ENCODE data around the gene VAPA.

Gene VAPA

GRCh38 chr18:9926977-9927376 is 13.2 kb downstream of the VAPA start:
- no peaks in the 10 kb centered on the region for H3K27me3 ChIP-seq (ENCODE audit: insufficient read depth, poor library complexity, severe bottlenecking)
- no peak for DNase-seq (ENCODE audit: low read depth in 1 of 2, low spot score in 1 of 2)
- H3K4me3 ChIP-seq (replicated peaks; ENCODE audit: insufficient read depth, low read length), result no peak overlapping the region
- TF ChIP-seq SPI1 (IDR thresholded peaks at IDR 0.05; ENCODE audit: borderline replicate concordance, low read depth) (no peak), POLR2AphosphoS5 (IDR thresholded peaks at IDR 0.05; ENCODE audit: low read depth) (no peak), GABPA (IDR thresholded peaks at IDR 0.05; ENCODE audit: low read depth) (no peak)
- TF ChIP-seq, protein P1, sequence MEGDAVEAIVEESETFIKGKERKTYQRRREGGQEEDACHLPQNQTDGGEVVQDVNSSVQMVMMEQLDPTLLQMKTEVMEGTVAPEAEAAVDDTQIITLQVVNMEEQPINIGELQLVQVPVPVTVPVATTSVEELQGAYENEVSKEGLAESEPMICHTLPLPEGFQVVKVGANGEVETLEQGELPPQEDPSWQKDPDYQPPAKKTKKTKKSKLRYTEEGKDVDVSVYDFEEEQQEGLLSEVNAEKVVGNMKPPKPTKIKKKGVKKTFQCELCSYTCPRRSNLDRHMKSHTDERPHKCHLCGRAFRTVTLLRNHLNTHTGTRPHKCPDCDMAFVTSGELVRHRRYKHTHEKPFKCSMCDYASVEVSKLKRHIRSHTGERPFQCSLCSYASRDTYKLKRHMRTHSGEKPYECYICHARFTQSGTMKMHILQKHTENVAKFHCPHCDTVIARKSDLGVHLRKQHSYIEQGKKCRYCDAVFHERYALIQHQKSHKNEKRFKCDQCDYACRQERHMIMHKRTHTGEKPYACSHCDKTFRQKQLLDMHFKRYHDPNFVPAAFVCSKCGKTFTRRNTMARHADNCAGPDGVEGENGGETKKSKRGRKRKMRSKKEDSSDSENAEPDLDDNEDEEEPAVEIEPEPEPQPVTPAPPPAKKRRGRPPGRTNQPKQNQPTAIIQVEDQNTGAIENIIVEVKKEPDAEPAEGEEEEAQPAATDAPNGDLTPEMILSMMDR (IDR thresholded peaks at IDR 0.05; ENCODE audit: insufficient read depth, low read length), result no peak
- TF ChIP-seq, protein P2, sequence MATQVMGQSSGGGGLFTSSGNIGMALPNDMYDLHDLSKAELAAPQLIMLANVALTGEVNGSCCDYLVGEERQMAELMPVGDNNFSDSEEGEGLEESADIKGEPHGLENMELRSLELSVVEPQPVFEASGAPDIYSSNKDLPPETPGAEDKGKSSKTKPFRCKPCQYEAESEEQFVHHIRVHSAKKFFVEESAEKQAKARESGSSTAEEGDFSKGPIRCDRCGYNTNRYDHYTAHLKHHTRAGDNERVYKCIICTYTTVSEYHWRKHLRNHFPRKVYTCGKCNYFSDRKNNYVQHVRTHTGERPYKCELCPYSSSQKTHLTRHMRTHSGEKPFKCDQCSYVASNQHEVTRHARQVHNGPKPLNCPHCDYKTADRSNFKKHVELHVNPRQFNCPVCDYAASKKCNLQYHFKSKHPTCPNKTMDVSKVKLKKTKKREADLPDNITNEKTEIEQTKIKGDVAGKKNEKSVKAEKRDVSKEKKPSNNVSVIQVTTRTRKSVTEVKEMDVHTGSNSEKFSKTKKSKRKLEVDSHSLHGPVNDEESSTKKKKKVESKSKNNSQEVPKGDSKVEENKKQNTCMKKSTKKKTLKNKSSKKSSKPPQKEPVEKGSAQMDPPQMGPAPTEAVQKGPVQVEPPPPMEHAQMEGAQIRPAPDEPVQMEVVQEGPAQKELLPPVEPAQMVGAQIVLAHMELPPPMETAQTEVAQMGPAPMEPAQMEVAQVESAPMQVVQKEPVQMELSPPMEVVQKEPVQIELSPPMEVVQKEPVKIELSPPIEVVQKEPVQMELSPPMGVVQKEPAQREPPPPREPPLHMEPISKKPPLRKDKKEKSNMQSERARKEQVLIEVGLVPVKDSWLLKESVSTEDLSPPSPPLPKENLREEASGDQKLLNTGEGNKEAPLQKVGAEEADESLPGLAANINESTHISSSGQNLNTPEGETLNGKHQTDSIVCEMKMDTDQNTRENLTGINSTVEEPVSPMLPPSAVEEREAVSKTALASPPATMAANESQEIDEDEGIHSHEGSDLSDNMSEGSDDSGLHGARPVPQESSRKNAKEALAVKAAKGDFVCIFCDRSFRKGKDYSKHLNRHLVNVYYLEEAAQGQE (IDR thresholded peaks at IDR 0.05; ENCODE audit: insufficient replicate concordance, low read depth), result no peak
- no peak overlapping the region for H3K27ac ChIP-seq (replicated peaks)

DNA sequence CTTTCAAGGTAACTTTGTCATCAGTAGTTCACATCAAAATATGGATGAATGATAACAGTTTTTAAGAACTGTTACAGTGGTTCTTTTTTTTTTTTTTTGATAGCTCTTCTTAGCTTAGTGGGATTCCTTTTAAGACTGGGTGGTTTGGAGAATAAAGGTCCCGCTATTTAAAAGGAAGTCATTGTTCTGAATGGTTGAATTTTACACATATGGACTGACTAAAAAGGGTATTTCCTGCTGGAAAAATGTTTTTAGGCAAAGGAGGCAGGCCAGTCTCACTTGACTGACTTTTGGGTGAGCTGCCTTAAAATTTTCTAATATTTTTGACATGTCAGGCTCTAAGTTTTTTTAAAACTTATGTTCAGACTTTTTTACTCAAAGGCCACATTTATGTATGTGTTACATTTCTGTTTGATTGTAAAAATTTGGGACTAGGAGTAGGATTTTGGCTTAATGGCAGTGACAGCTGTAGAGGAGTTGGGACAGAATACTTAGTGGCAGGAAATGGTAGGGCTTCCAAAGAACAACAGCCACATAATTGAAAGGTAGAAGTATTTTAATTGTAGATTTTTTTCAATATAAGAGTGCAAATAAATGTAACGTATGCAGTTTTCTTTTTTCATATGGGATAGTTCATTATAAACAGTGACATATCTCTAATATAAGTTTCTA is 13.7 kb downstream of the VAPA start:
- Histone ChIP-seq H3K4me3 (replicated peaks; ENCODE audit: insufficient read depth, low read length) (no peak overlapping the region), H3K27me3 (ENCODE audit: insufficient read depth, poor library complexity, severe bottlenecking) (no peaks in the 10 kb centered on the region), H3K27ac (replicated peaks) (no peak overlapping the region)
- DNase-seq (ENCODE audit: low read depth in 1 of 2, low spot score in 1 of 2), result no peak
- TF ChIP-seq GABPA (IDR thresholded peaks at IDR 0.05; ENCODE audit: low read depth) (no peak), POLR2AphosphoS5 (IDR thresholded peaks at IDR 0.05; ENCODE audit: low read depth) (no peak), SPI1 (IDR thresholded peaks at IDR 0.05; ENCODE audit: borderline replicate concordance, low read depth) (no peak)
- TF ChIP-seq, protein P2 (IDR thresholded peaks at IDR 0.05; ENCODE audit: insufficient replicate concordance, low read depth), result no peak
- TF ChIP-seq, protein P1 (IDR thresholded peaks at IDR 0.05; ENCODE audit: insufficient read depth, low read length), result no peak

DNA sequence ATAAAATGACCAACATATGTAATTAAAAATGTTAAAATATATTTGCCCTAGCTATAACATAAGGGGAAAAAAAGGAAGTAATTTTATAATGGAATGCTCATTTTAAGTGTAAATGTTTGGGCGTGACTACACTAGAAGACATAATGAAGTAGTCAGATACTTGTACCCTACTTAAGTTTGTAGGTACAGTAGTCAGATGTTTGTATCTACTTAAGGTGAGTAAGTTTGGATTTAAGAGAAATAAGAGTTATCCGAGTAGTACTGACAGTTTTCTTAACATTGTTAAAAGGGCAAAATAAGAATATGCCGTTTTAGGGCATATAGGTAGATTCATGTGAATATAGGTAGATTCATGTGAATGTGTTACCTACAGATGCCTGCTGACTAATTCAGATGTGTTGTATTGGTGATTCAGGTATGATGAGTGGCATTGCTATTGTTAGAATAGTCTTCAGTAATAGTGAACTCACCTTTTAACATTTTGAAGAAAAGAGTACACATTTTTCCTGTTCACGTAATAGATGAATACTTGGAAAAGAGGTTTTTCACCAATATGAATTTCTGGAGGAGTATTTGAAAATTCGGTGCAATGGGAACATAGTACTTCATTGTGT is 14.9 kb downstream of the VAPA start:
- H3K27ac ChIP-seq (replicated peaks), result peak overlapping the region; percentile 13
- TF ChIP-seq, protein P1 (IDR thresholded peaks at IDR 0.05; ENCODE audit: insufficient read depth, low read length), result no peak
- no peak for TF ChIP-seq POLR2AphosphoS5 (IDR thresholded peaks at IDR 0.05; ENCODE audit: low read depth)
- no peak for DNase-seq (ENCODE audit: low read depth in 1 of 2, low spot score in 1 of 2)
- no peaks in the 10 kb centered on the region for H3K27me3 ChIP-seq (ENCODE audit: insufficient read depth, poor library complexity, severe bottlenecking)
- H3K4me3 ChIP-seq (replicated peaks; ENCODE audit: insufficient read depth, low read length), result no peak overlapping the region
